Glutamatergic neuron (in vitro differentiated cells): ENCODE data around the gene ERCC5. TPM values are rescaled to one million over a fixed set of nuclear protein-coding genes. Genes with fewer than 3 reads are reported as not detected.

Experiments used
- DNase-seq: peaks from one replicate; pipeline ENCODE4 v3.0.0; 2022
- H3K27ac Mint-ChIP-seq: one replicate; pipeline ENCODE4 v1.8.0; 2020; ENCODE audit warnings: mild to moderate bottlenecking, mixed read lengths, inconsistent platforms; ENCODE audit not compliant: unreplicated experiment
- H3K27me3 Mint-ChIP-seq: one replicate; pipeline ENCODE4 v1.8.0; 2020; ENCODE audit warnings: mild to moderate bottlenecking, moderate library complexity, mixed read lengths, inconsistent platforms; ENCODE audit not compliant: unreplicated experiment
- H3K36me3 Mint-ChIP-seq: one replicate; pipeline ENCODE4 v1.8.0; 2020; ENCODE audit warnings: mild to moderate bottlenecking, mixed read lengths, inconsistent platforms; ENCODE audit not compliant: unreplicated experiment
- H3K4me1 Mint-ChIP-seq: one replicate; pipeline ENCODE4 v1.8.0; 2020; ENCODE audit warnings: mild to moderate bottlenecking, low read depth, mixed read lengths, inconsistent platforms; ENCODE audit not compliant: unreplicated experiment
- H3K4me3 Mint-ChIP-seq: one replicate; pipeline ENCODE4 v1.8.0; 2020; ENCODE audit warnings: mild to moderate bottlenecking, mixed read lengths, inconsistent platforms; ENCODE audit not compliant: unreplicated experiment
- H3K9me3 Mint-ChIP-seq: one replicate; pipeline ENCODE4 v1.8.0; 2020; ENCODE audit warnings: mild to moderate bottlenecking, moderate library complexity, mixed read lengths, inconsistent platforms; ENCODE audit not compliant: unreplicated experiment
- total RNA-seq: library from RNA; stranded (reverse); fragmentation: NEBNext Ultra II Directional; extraction: Animal tissue kit (Norgen Biotek cat#: 25700); gene quantifications from one replicate; pipeline ENCODE4 v1.2.1, GENCODE V29; 2021; ENCODE audit not compliant: unreplicated experiment
- TF ChIP-seq, protein P1 (sequence below): fragments of 200-600 bp; sonication (generic); IDR thresholded peaks from one replicate; pipeline ENCODE4 v1.5.0; 2021; ENCODE audit not compliant: partially characterized antibody, unreplicated experiment

ERCC5 gene
- total RNA-seq, 1 donor from 2014 or later, result 40.8 TPM

DNA sequence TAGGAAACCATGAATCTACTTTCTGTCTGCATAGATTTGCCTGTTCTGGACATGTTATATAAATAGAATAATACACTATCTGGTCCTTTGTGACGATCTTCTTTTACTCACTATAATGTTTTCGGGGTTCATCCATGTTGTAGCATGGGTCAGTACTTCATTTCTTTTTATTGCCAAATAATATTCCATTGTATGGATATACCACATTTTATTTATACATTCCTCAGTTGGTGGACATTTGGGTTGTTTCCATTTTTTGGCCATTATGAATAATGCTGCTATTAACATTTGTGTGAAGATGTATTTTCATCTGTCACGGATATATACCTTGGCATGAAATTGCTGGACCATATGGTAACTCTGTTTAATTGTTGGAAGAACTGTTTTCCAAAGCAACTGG, 40.2 kb upstream of the ERCC5 start:
- Mint-ChIP-seq H3K27ac (no peak overlapping the region), H3K27me3 (no peaks in the 10 kb centered on the region), H3K4me1 (peaks cover 16% of the 10 kb centered on the region), H3K36me3 (peaks cover 5% of the 10 kb centered on the region), H3K9me3 (peaks cover 3% of the 10 kb centered on the region), H3K4me3 (no peak overlapping the region)
- TF ChIP-seq, protein P1, sequence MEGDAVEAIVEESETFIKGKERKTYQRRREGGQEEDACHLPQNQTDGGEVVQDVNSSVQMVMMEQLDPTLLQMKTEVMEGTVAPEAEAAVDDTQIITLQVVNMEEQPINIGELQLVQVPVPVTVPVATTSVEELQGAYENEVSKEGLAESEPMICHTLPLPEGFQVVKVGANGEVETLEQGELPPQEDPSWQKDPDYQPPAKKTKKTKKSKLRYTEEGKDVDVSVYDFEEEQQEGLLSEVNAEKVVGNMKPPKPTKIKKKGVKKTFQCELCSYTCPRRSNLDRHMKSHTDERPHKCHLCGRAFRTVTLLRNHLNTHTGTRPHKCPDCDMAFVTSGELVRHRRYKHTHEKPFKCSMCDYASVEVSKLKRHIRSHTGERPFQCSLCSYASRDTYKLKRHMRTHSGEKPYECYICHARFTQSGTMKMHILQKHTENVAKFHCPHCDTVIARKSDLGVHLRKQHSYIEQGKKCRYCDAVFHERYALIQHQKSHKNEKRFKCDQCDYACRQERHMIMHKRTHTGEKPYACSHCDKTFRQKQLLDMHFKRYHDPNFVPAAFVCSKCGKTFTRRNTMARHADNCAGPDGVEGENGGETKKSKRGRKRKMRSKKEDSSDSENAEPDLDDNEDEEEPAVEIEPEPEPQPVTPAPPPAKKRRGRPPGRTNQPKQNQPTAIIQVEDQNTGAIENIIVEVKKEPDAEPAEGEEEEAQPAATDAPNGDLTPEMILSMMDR, result no peak
- no peak for DNase-seq

DNA sequence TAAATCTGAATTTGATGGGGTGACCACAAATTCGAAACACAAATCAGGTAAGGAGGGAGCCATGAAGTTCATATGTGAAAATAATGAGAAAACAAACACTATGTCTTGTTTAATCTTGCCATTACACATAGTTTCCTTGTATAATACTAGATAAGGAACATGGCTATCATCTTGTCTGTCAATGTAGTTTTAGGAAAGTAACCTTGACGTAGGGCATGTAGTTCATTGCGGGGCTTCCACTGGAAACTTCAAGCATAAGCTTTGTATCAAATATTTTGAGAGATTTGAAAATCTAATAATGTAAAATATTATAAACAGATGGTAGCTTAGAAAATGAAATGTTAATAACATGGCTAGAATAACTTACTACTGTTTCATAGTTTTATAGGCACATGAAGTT, 38.1 kb upstream of the ERCC5 start:
- peaks cover 3% of the 10 kb centered on the region for H3K4me1 Mint-ChIP-seq
- peak overlapping the region; percentile 15 for H3K27ac Mint-ChIP-seq
- peaks cover 6% of the 10 kb centered on the region for H3K9me3 Mint-ChIP-seq
- H3K27me3 Mint-ChIP-seq, result no peaks in the 10 kb centered on the region
- H3K4me3 Mint-ChIP-seq, result no peak overlapping the region
- peaks cover 13% of the 10 kb centered on the region for H3K36me3 Mint-ChIP-seq
- DNase-seq, result no peak
- TF ChIP-seq, protein P1, result no peak

DNA sequence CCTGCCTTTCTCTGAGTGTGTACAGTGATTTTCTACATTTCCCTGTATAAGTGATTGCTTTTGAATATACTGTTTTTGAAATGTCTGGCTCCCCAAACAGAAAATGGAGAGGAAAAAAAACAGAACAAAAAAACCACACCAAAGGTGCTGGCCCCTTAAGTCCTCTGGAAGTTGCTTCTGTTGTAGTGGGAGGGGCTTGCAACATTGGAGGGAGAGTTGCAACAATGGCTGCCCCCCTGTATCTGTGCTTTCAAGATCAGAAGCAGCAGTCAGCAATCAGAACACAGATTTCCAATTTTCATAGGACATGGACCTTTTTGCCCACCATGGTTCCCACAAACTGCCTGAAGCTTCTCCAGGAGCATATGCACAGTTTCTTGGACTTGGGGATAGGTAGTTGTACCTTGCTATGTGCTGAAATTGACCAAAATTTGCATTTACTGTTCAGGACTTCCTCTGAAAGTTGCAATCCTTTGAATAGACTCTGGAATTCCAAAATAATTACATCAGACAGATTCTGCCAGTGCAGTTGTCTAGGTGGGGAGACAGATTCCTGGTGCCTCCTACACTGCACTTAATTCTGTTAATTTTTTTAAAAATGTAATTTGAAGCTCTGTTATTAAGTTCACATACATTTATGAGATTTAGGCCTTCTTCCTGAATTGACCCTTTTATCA, 33.1 kb upstream of the ERCC5 start:
- Mint-ChIP-seq H3K9me3 (peaks cover 3% of the 10 kb centered on the region), H3K4me1 (peaks cover 7% of the 10 kb centered on the region), H3K27ac (no peak overlapping the region), H3K4me3 (no peak overlapping the region), H3K27me3 (no peaks in the 10 kb centered on the region), H3K36me3 (peaks cover 8% of the 10 kb centered on the region)
- no peak for DNase-seq
- TF ChIP-seq, protein P1, result no peak

DNA sequence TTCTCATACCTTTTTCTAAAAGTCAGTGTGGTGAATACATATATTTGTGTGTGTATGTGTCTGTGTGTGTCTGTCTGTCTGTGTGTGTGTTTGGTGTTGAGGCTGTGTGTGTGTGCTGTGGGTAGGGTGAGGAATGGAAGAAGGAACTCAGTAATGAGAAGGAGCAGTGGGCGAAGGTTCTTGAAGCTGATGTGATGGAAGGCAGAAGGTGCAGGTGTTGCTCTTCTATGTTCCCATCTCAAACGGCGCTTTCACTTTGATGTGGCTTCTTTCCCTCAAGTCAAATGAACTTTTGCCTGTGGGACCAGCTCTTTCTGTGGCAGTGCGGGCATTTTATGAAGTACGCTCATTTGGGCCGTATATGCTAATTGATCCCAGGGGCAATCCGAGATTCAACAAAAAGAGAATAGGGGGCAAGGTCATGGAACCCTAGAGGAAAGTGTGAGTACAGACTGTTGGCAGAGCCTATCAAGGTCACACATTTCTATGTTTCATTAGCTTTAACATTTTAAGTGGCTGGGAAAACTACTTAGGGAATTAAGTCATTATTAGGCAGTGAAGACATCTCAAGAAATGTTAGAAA, 31.7 kb upstream of the ERCC5 start:
- Mint-ChIP-seq H3K4me1 (peaks cover 7% of the 10 kb centered on the region), H3K27ac (no peak overlapping the region), H3K4me3 (no peak overlapping the region), H3K36me3 (peaks cover 8% of the 10 kb centered on the region), H3K27me3 (no peaks in the 10 kb centered on the region), H3K9me3 (peaks cover 3% of the 10 kb centered on the region)
- TF ChIP-seq, protein P1, result no peak
- DNase-seq, result no peak

DNA sequence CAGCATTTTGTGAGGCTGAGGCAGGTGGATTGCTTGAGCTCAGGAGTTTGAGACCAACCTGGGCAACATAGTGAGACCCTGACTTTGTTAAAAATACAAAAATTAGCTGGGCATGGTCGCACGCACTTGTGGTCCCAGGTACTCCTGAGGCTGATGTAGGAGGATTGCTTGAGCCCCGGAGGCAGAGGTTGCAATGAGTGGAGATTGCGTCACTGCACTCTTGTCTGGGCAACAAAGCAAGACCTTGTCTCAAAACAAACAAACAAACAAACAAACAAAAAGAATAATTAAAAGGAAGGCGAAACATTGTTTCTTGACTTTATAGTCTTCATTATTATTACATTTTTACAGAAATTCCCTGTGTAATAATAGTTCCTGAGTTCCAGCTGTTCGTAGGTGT, 31.0 kb upstream of the ERCC5 start:
- Mint-ChIP-seq H3K27me3 (no peaks in the 10 kb centered on the region), H3K9me3 (peaks cover 3% of the 10 kb centered on the region), H3K36me3 (peaks cover 8% of the 10 kb centered on the region), H3K4me1 (peaks cover 7% of the 10 kb centered on the region), H3K27ac (no peak overlapping the region), H3K4me3 (no peak overlapping the region)
- TF ChIP-seq, protein P1, result no peak
- no peak for DNase-seq
